NCI-H526 (cell line): Measurements from ENCODE around the gene SMYD2.

ENCODE experiments used
- DNase-seq, 2 experiments: peaks; one replicate each; lab custom pipeline; 2025; lab: John Stamatoyannopoulos, UW

The SMYD2 gene, protein sequence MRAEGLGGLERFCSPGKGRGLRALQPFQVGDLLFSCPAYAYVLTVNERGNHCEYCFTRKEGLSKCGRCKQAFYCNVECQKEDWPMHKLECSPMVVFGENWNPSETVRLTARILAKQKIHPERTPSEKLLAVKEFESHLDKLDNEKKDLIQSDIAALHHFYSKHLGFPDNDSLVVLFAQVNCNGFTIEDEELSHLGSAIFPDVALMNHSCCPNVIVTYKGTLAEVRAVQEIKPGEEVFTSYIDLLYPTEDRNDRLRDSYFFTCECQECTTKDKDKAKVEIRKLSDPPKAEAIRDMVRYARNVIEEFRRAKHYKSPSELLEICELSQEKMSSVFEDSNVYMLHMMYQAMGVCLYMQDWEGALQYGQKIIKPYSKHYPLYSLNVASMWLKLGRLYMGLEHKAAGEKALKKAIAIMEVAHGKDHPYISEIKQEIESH

DNA sequence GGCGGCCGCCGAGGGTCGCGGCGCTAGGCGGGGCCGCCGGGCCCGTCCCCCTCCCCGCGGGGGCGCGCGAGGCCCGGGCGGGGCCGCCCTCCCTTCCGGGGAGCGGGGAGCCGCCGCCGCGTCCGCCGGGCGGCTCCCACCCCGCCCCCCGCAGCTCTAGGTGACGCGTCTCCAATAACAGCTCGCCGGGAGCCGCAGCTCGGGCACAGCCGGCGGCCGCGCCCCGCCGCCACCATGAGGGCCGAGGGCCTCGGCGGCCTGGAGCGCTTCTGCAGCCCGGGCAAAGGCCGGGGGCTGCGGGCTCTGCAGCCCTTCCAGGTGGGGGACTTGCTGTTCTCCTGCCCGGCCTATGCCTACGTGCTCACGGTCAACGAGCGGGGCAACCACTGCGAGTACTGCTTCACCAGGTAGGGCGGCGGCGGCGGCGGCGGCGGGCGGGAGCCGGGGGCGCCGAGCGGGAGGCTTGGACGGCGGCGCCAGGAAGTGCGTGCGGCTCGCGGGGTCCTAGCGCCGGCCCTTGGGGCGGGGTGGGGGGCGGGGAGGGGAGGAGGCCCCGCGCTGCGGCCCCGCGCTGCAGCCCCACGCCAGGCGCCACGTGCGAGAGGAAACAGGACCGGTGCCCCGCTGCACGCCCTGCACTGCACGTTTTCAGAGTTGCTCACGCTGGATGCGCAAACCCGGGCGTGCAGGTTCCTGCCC is at the start of gene SMYD2:
Gene SMYD2, plus strand, starts transcription at position 139 of the 699 bp plus-strand sequence. Its CDS starts 96 bp downstream, at position 235.
- DNase-seq: peak; percentile 38 to 77

GRCh38 chr1:214233856-214234634 is 46.9 kb upstream of the SMYD2 start:
- DNase-seq: no peak

GRCh38 chr1:214234635-214235025 is 46.3 kb upstream of the SMYD2 start:
- no peak for DNase-seq

DNA sequence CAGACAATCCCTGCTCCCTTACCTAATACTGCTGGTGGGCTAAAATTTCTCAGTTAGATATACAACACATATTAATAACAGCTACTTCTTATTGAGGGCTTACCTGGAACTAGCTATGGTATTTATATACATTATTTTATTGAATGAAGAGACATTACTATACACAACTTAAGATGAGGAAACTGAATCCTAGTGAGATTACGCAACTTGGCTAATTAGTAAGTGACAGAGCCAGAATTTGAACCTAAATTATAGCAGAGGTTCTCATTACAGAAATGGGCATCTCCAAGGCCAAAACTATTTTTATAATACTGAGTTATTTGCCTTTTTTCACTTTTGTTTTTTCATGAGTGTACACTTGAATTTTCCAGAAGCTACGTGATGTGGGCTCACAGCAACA is 44.5 kb upstream of the SMYD2 start:
- no peak for DNase-seq

DNA sequence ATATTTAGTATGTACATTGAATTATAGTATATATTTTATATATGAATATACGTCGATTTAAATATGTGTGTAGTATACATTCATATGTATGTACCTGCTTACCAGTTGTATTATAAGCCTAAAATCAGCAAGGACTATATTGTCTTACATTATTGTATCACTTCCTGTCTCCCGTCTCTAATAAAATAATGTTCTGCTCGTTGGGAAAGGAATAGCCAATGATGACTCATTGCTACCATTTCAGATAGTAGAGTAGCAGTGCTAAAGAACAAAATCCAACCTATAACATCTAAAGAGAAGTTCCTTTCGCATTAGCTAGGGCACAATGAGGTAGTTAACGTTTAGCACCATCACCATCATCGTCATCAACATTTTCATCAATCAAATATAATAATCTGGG is 39.9 kb upstream of the SMYD2 start:
- DNase-seq: no peak

- DNase-seq: no peak
Observed at GRCh38 chr1:214244252-214244651, 36.7 kb upstream of the SMYD2 start.

DNA sequence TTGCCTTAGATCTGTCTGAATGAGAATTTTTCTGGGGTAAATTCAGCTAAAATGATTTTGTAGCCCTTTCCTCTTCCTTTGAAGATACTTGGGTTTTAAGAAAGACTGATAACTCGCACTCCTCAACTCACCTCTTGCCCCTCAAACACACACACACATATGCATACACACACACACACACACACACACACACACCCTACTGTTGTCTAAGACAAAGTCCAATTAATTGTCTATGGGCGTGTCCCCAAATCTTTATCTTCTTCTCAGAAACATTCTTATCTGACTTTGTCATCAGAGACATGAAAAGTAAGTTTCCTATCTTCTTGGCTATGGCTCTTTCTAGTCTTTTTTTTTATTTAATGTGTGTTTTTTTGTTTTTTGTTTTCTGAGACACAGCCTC is 36.1 kb upstream of the SMYD2 start:
- no peak for DNase-seq

- no peak for DNase-seq
Observed at GRCh38 chr1:214247501-214248041, 33.4 kb upstream of the SMYD2 start.

- DNase-seq: peak; percentile 6 to 18
Observed at GRCh38 chr1:214248311-214249085, 32.5 kb upstream of the SMYD2 start.

DNA sequence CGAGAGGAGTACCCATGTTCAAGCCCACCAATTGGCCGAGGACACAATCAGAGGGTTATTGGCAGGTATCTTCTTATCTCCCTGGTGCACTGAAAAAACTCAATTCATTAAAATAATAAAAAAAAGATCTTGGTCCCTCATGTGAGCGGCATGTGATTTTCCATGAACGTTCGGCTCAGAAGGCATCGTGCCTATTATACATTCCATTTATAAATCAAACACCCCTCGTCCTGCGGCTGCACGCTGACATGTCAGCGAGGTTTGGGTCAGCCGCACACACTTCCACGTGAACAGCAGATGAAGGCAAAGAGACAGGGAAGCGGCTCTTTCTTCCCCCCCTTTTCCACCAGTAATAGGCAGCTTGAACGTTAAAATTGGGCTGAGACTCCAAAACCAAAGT is 31.3 kb upstream of the SMYD2 start:
- no peak for DNase-seq

DNA sequence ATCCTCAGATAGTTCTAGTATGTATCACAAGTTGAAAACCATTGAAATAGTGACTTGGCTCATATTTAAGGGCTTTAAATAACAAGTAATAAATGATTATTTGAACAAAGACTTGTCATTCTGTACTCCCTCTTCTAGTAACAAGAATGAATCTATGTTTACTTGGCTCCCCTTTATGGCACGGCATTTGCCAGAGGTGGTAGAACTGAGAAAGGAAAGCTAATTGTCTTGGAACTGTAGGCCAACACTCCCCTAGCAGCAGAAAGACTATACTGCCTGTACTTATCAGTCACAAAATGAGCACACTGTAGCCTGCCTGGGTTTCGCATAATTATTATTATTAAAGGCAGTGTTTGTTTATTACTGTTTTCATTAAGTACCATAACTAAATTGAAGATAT is 29.6 kb upstream of the SMYD2 start:
- no peak for DNase-seq

GRCh38 chr1:214255509-214255908 is 25.4 kb upstream of the SMYD2 start:
- DNase-seq: no peak

DNA sequence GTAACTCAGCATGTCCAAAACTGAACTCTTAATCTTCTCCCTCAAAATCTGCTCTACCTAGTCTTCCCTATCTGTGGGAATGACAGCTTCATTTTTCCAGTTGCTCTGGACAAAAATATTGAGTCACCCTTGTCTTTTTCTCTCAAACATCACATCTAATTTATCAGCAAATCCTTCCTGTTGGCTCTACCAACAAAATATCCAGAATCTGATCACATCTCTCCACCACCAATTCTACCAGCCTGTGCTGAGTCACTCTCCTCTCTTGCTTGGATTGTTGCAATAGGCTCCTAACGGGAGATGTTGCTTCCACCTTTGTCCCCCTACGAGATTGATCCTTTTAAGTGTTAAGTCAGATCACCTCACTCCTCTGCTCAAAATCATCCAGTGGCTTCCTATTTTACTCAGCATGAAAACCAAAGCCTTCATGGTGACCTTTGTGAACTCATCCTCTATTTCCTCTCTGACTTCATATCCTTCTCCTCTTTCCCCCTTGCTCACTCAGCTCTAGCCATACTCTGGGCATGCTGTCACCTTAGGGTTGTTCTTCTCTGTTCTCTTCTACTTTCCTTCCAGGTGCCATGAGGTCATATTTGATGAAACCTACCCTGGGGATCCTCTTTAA is 21.5 kb upstream of the SMYD2 start:
- DNase-seq: no peak

DNA sequence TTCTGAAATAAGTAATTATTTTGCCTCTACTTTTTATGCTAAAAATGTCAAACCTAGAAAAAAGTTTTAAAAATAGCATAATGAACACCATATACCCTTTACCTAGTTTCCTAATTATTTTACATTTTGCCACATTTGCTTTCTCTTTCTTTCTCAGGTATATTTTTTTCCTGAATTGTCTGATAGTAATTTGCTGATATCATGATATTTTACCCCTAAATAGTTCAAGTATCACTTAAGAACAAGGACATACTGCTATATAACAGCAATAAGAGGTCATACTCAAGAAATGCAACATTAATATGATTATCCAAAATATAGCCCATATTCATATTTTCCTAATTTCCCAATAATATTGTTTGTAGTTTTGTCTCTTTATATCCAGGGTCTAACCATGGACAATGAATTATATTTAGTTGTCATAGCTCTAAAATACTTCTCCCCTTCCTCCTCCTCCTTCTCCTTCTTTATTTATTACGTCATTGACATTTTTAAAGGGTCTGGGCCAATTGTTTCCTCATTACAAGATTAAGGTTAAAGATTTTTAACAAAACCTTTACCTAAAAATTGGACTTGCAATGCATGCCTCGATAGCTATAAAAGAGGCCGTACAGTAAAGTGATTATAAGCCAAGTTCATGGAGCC is 20.3 kb upstream of the SMYD2 start:
- DNase-seq: no peak

DNA sequence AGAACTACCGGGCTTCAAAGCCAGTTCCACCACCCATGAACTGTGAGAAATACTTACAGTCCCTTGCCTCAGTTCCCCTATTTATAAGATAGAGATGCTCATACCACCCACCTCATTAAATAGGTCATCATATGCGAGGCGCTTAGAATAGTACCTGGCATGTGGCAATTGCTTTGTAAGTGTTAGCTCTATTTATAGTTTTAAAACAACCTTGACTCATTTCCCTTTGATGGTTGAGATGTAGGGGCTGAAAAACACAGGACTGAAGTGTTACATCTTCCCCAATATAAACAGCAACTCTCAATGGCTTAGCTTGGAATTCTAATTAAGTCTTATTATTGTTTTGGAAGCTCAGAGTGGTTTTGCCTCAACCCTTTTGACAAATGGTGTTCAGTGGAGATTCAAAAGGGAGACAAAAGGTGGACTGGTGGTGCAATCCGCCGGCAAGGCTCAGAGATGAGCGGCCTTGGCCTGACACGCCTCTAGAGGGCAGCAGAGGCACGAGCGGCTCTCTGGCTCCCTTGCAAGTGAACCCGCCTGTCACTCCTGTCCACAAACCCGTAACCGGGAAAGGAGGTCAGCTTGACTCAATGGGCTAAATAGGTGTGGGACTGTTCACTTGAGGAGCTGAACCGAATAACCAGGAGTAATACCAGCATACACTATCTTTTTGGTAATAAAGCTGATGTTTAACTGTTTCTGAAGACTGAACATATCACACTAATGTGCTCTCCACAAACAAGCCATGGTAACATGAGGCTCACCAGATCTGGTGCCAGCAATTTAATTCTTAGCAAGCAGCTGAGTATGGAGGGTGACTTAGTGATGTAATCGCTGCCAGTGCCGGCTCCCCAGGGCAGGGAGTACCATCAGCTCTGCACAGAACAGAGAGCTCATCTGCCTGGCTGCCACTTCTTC is 19.5 kb upstream of the SMYD2 start:
- peak; percentile 29 to 73 for DNase-seq

DNA sequence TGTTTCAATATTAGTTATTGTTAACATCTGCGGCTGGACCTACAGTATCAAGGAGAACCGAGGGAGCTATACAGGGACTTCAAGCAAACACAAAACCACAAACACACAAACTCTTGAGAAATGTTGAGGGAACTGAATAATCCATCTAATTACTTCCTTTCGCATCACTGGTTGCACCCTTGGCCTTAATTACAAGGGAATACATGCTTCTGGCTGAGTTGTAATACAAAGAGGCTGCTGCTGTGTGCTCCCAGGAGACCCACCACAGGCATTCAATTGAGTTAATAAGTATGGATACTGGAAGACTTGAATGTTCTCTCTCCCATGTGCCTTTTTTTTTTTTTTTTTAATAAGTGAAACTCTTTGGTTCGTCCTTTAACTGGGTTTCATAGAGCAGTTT is 16.8 kb upstream of the SMYD2 start:
- DNase-seq: no peak

GRCh38 chr1:214264976-214265375 is 16.0 kb upstream of the SMYD2 start:
- DNase-seq: no peak

DNA sequence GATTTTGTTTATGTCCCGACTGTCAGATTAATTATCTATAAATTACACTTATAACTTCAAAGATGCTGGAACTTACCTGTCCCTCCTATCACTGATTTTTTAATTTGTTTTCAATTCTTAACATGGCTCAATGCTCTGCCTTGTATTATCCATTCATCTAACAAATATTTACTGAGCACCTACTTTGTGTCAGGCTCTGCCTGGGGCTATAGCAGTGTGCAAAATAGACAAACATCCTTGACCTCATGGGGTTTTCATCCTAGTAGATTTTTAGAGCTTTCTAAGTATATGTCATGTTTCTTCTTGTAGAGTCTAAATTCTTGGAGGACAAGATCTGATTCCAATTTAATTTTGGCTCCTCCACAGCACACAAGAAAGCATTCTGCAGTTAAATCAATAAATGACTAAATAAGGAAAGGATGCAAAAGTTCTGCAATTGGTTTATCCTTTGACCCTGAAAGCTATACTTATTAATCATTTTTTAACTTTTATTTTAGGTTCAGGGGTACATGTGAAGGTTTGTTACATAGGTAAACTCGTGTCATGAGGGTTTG is 10.8 kb upstream of the SMYD2 start:
- DNase-seq: no peak

DNA sequence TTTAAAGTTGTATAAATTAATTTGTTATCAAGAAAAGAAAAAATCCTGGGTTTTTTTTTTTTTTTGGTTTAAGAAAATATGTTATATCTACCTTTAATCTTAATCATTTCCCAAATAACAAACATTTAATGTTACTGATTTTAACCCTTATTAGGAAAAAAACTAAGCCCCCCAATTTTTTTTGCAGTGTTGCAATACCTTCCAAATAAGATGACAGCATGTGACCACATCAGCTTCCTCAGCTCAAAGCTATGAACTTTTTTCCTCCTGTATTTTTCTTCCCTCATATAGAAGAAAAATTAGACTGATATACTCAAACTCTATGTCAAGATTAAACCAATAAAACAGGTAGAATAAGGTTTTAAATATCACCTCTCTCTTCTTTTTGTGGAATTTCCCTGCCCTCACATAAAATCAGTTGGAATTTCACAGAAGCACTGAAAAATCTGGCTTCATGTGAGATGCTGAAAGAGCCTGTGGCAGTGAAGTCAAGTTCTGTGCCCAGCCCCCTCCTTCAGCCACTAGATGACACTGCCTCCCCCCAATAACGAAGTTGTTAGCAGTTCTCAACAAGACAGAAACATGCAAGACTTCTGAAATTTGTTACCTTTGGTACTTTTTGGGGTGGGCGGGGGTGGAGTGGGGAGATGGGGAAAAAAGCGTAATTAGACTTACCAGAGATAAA is 9.6 kb upstream of the SMYD2 start:
- no peak for DNase-seq
